ENCODE measurements around the gene LGALS3. TPM values are rescaled to one million over a fixed set of nuclear protein-coding genes. Genes with fewer than 3 reads are reported as not detected.

The LGALS3 gene
- total and polyA plus RNA-seq, 3 donors from 2014 or later: 169 to 274 (median 224) TPM

- peaks cover 39% of the 10 kb centered on the region for H3K4me1 ChIP-seq
- H3K9me3 ChIP-seq: no peaks in the 10 kb centered on the region
- intact Hi-C loops (cut with DNase I; ENCODE audit: low total_unique reads): no loop called here
- DNase-seq: no peak
- no peak overlapping the region for H3K4me3 ChIP-seq
- WGBS, 2 donors: 74 to 77% methylated on average over 3 of the region's 3 CpGs
- H3K36me3 ChIP-seq (ENCODE audit: low read depth, missing control alignments): no peaks in the 10 kb centered on the region
- TF ChIP-seq POLR2A (IDR thresholded peaks at IDR 0.05): no peak
- TF ChIP-seq CTCF (IDR thresholded peaks at IDR 0.05): no peak
- H3K27ac ChIP-seq: peak overlapping the region in 1 of 2 donors; percentile 75
- no peaks in the 10 kb centered on the region for H3K27me3 ChIP-seq
These were observed 7.2 kb downstream of the LGALS3 start for GRCh38 chr14:55136241-55136640.

- no peak for TF ChIP-seq CTCF (IDR thresholded peaks at IDR 0.05)
- DNase-seq: peak; percentile 84
- Histone ChIP-seq H3K27ac (peak overlapping the region; percentile 37 to 75), H3K36me3 (ENCODE audit: low read depth, missing control alignments) (no peaks in the 10 kb centered on the region), H3K4me1 (peaks cover 32% of the 10 kb centered on the region), H3K27me3 (no peaks in the 10 kb centered on the region), H3K9me3 (no peaks in the 10 kb centered on the region), H3K4me3 (no peak overlapping the region)
- intact Hi-C loops (cut with DNase I; ENCODE audit: low total_unique reads): no loop called here
- 43 to 44% methylated on average over 12 of the region's 12 CpGs for WGBS, 2 donors
These were observed 8.1 kb downstream of the LGALS3 start for GRCh38 chr14:55136885-55137786.

- Histone ChIP-seq H3K27me3 (no peaks in the 10 kb centered on the region), H3K27ac (peak overlapping the region; percentile 37 to 75), H3K4me3 (no peak overlapping the region), H3K9me3 (no peaks in the 10 kb centered on the region), H3K36me3 (ENCODE audit: low read depth, missing control alignments) (no peaks in the 10 kb centered on the region), H3K4me1 (peaks cover 31% of the 10 kb centered on the region)
- WGBS, 2 donors: 93 to 99% methylated on average over 4 to 7 of the region's 7 CpGs
- DNase-seq: no peak
- TF ChIP-seq POLR2A (IDR thresholded peaks at IDR 0.05): no peak
- TF ChIP-seq CTCF (IDR thresholded peaks at IDR 0.05): no peak
- intact Hi-C loops (cut with DNase I; ENCODE audit: low total_unique reads): no loop called here
These were observed 9.0 kb downstream of the LGALS3 start for GRCh38 chr14:55138091-55138490.

- intact Hi-C loops (cut with DNase I; ENCODE audit: low total_unique reads): no loop called here
- H3K27ac ChIP-seq: no peak overlapping the region
- H3K9me3 ChIP-seq: no peaks in the 10 kb centered on the region
- no peaks in the 10 kb centered on the region for H3K36me3 ChIP-seq (ENCODE audit: low read depth, missing control alignments)
- no peak for DNase-seq
- H3K4me3 ChIP-seq: no peak overlapping the region
- H3K4me1 ChIP-seq: peaks cover 26% of the 10 kb centered on the region
- TF ChIP-seq CTCF (IDR thresholded peaks at IDR 0.05): no peak
- TF ChIP-seq POLR2A (IDR thresholded peaks at IDR 0.05): no peak
- H3K27me3 ChIP-seq: no peaks in the 10 kb centered on the region
These were observed 10.1 kb downstream of the LGALS3 start for GRCh38 chr14:55139141-55139540.
